Hepatocyte (in vitro differentiated cells): ENCODE results near the gene SAMD4A. TPM values are rescaled to one million over a fixed set of nuclear protein-coding genes. Genes with fewer than 3 reads are reported as not detected.

Experiments
- DNase-seq: peaks from one replicate; pipeline ENCODE4 v3.0.0-alpha.2; 2016; ENCODE audit warnings: low spot score
- H2AFZ ChIP-seq: fragments of 200-600 bp; sonication (generic); 2 replicates; pipeline ENCODE4 v1.6.0; 2016; ENCODE audit warnings: antibody characterized with exemption, mild to moderate bottlenecking
- H3K27ac ChIP-seq: fragments of 200-600 bp; sonication (generic); 2 replicates; pipeline ENCODE4 v1.5.1; 2016; ENCODE audit warnings: mild to moderate bottlenecking
- H3K27me3 ChIP-seq: fragments of 200-600 bp; sonication (generic); 2 replicates; pipeline ENCODE4 v1.6.1; 2016
- H3K36me3 ChIP-seq: fragments of 200-600 bp; sonication (generic); replicated peaks from 2 replicates; pipeline ENCODE4 v1.5.1; 2016; ENCODE audit warnings: low read depth; ENCODE audit not compliant: insufficient read depth
- H3K4me1 ChIP-seq: fragments of 200-600 bp; sonication (generic); 2 replicates; pipeline ENCODE4 v1.5.1; 2016; ENCODE audit warnings: mild to moderate bottlenecking, moderate library complexity; ENCODE audit not compliant: insufficient read depth
- H3K4me2 ChIP-seq: fragments of 200-600 bp; sonication (generic); 2 replicates; pipeline ENCODE4 v1.6.0; 2016
- H3K4me3 ChIP-seq: fragments of 200-600 bp; sonication (generic); 2 replicates; pipeline ENCODE4 v1.5.1; 2016; ENCODE audit warnings: mild to moderate bottlenecking
- H3K79me2 ChIP-seq: fragments of 200-600 bp; sonication (generic); 2 replicates; pipeline ENCODE4 v1.6.0; 2017; ENCODE audit warnings: mild to moderate bottlenecking
- H3K9me2 ChIP-seq: fragments of 200-600 bp; sonication (generic); replicated peaks from 2 replicates; pipeline ENCODE4 v1.6.0; 2017; ENCODE audit warnings: mild to moderate bottlenecking; ENCODE audit not compliant: insufficient read depth
- H3K9me3 ChIP-seq: fragments of 200-600 bp; sonication (generic); 2 replicates; pipeline ENCODE4 v1.5.1; 2016; ENCODE audit warnings: low read depth, mild to moderate bottlenecking
- H4K20me1 ChIP-seq: fragments of 200-600 bp; sonication (generic); 2 replicates; pipeline ENCODE4 v1.6.0; 2016; ENCODE audit warnings: mild to moderate bottlenecking; ENCODE audit not compliant: insufficient read depth, poor library complexity, severe bottlenecking
- CTCF ChIP-seq: fragments of 200-600 bp; sonication (generic); IDR thresholded peaks from 2 replicates; pipeline ENCODE4 v1.5.1; 2016; ENCODE audit warnings: antibody characterized with exemption, mild to moderate bottlenecking; ENCODE audit not compliant: poor library complexity
- EZH2 ChIP-seq: fragments of 200-600 bp; sonication (generic); IDR thresholded peaks from 2 replicates; pipeline ENCODE4 v1.6.1; 2016; ENCODE audit warnings: antibody characterized with exemption, mild to moderate bottlenecking, borderline replicate concordance
- EZH2phosphoT487 ChIP-seq: fragments of 200-600 bp; sonication (generic); IDR thresholded peaks from one replicate; pipeline ENCODE4 v1.6.1; 2018; ENCODE audit warnings: antibody characterized with exemption, mild to moderate bottlenecking, low read depth, moderate library complexity; ENCODE audit not compliant: unreplicated experiment, severe bottlenecking
- WGBS: methylation state at CpG from one replicate; pipeline ENCODE4 v1.1.6; 2016; ENCODE audit warnings: low lambda C conversion rate; ENCODE audit errors: missing lambda C conversion rate; 5-methylcytosine and 5-hydroxymethylcytosine counted together
- polyA plus RNA-seq: library from polyadenylated mRNA; unstranded; fragments of >200 nt; fragmentation: Nextera tagmentation; extraction: Ambion mirVana; gene quantifications from 2 replicates; pipeline ENCODE4 v1.2.1, GENCODE V29; 2016
- total RNA-seq: library from RNA; depleted of rRNA; stranded (reverse); fragments of >200 nt; gene quantifications from 2 replicates; pipeline ENCODE4 v1.2.3, GENCODE V29; 2014

Gene SAMD4A
- total and polyA plus RNA-seq, 2 experiments from 2014 or later: 10.5 to 15.7 TPM

- Histone ChIP-seq H4K20me1 (no peaks in the 10 kb centered on the region), H3K79me2 (peaks cover 3% of the 10 kb centered on the region), H3K4me2 (no peak overlapping the region), H3K9me2 (no peaks in the 10 kb centered on the region), H3K4me1 (no peaks in the 10 kb centered on the region), H3K27ac (no peak overlapping the region), H3K36me3 (no peaks in the 10 kb centered on the region), H3K9me3 (no peaks in the 10 kb centered on the region), H3K4me3 (no peak overlapping the region), H2AFZ (no peak overlapping the region), H3K27me3 (no peaks in the 10 kb centered on the region)
- DNase-seq: no peak
- TF ChIP-seq EZH2phosphoT487 (no peak), EZH2 (no peak), CTCF (no peak)
- 47% methylated on average over 1 of the region's 1 CpG for WGBS
These were observed 37.1 kb upstream of the SAMD4A start for GRCh38 chr14:54529811-54530210.

GRCh38 chr14:54532111-54533012 is 34.6 kb upstream of the SAMD4A start:
- 100% methylated on average over 3 of the region's 3 CpGs for WGBS

GRCh38 chr14:54533100-54533499 is 33.8 kb upstream of the SAMD4A start:
- H3K4me2 ChIP-seq: no peak overlapping the region
- H3K9me2 ChIP-seq: no peaks in the 10 kb centered on the region
- H4K20me1 ChIP-seq: no peaks in the 10 kb centered on the region
- DNase-seq: no peak
- no peaks in the 10 kb centered on the region for H3K79me2 ChIP-seq
- no peaks in the 10 kb centered on the region for H3K9me3 ChIP-seq
- H3K4me3 ChIP-seq: no peak overlapping the region
- H3K4me1 ChIP-seq: no peaks in the 10 kb centered on the region
- no peak overlapping the region for H2AFZ ChIP-seq
- TF ChIP-seq CTCF (no peak), EZH2phosphoT487 (no peak), EZH2 (no peak)
- 100% methylated on average over 1 of the region's 1 CpG for WGBS
- H3K27me3 ChIP-seq: no peaks in the 10 kb centered on the region
- no peak overlapping the region for H3K27ac ChIP-seq
- no peaks in the 10 kb centered on the region for H3K36me3 ChIP-seq

More at GRCh38 chr14:54532111-54533012, 34.6 kb upstream of the SAMD4A start:
- H3K9me3 ChIP-seq: no peaks in the 10 kb centered on the region
- H3K4me3 ChIP-seq: no peak overlapping the region
- no peaks in the 10 kb centered on the region for H3K27me3 ChIP-seq
- H4K20me1 ChIP-seq: no peaks in the 10 kb centered on the region
- no peak overlapping the region for H3K27ac ChIP-seq
- no peaks in the 10 kb centered on the region for H3K36me3 ChIP-seq
- no peaks in the 10 kb centered on the region for H3K79me2 ChIP-seq
- H3K4me2 ChIP-seq: no peak overlapping the region
- H2AFZ ChIP-seq: no peak overlapping the region
- TF ChIP-seq EZH2phosphoT487 (no peak), EZH2 (no peak), CTCF (no peak)
- no peaks in the 10 kb centered on the region for H3K9me2 ChIP-seq
- DNase-seq: no peak
- no peaks in the 10 kb centered on the region for H3K4me1 ChIP-seq
